22Rv1 (cell line): Measurements from ENCODE around the gene CCDC57.

ENCODE experiments used
- ZFX ChIP-seq: fragments of 450-650 bp; IDR thresholded peaks from 2 replicates; pipeline ENCODE4 v1.6.1; 2017; ENCODE audit warnings: antibody characterized with exemption, borderline replicate concordance
- TF ChIP-seq, protein P1 (sequence below): fragments of 450-650 bp; IDR thresholded peaks from 2 replicates; pipeline ENCODE4 v1.5.1; 2017; ENCODE audit warnings: mild to moderate bottlenecking

DNA sequence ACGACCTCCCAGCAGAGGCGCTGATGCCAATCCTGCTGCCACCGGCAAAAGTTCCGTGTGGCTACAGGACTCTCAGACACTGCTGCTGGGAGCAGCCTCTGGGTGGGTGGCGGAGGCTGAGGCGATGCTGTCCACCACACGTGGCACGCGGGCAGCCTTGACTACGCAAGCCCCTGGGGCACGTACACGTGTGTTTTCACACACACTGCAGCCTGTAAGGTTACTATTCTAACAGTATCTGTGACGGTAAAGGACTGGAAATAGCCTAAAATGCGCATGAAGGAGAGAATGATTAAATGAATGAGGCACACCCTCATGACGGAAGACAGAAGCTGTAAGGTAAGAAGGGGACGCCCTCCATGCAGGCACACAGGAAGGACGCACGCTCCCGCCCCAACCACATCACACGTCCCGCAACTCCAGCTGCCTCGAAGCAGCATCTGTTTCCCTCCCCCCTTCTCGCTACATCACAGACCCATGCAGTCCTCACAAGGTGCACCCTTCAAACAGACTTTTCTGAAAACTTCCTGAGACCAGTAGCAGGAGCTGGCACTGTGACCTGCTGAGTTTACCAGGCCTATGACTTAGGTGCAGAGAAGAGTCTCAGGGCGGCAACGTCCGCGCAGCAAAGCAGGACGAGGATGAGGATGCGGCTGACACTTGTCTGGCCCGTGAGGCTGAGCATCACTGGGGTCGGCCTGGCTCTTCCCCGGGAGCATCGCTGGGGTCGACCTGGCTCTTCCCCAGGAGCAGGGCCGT, 85.9 kb downstream of the CCDC57 start:
- TF ChIP-seq ZFX = no peak
- TF ChIP-seq, protein P1, sequence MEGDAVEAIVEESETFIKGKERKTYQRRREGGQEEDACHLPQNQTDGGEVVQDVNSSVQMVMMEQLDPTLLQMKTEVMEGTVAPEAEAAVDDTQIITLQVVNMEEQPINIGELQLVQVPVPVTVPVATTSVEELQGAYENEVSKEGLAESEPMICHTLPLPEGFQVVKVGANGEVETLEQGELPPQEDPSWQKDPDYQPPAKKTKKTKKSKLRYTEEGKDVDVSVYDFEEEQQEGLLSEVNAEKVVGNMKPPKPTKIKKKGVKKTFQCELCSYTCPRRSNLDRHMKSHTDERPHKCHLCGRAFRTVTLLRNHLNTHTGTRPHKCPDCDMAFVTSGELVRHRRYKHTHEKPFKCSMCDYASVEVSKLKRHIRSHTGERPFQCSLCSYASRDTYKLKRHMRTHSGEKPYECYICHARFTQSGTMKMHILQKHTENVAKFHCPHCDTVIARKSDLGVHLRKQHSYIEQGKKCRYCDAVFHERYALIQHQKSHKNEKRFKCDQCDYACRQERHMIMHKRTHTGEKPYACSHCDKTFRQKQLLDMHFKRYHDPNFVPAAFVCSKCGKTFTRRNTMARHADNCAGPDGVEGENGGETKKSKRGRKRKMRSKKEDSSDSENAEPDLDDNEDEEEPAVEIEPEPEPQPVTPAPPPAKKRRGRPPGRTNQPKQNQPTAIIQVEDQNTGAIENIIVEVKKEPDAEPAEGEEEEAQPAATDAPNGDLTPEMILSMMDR = no peak
